ENCODE results near the gene PURA. TPM values are rescaled to one million over a fixed set of nuclear protein-coding genes. Genes with fewer than 3 reads are reported as not detected.

The PURA gene
- total and polyA plus RNA-seq, 10 donors: 2.8 to 36.2 (median 23.1) TPM

DNA sequence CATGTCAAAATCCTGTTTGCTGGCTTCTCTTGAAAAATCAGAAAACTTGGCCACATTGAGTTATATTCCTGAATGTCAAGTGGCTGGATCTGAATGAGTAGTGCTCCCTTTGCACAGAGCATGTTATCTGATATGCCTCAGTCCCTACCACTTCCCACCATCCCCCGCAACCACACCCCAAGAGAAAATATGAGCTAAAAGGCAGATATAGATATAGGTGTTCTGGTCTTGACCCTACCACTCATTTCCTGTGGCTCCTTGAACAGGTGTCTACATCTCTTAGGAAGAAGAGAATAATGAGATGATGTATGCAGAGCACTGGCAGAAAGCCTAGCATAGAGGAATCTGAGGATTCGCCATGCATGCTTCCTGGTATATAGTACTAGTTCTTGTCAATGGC lies 54.5 kb downstream of the PURA start:
- no peaks in the 10 kb centered on the region for H3K27me3 ChIP-seq (replicated peaks in 1 of 7)
- no peak overlapping the region for H3K4me3 ChIP-seq
- DNase-seq: no peak
- WGBS, 5 donors: 93 to 100% (median 95%) methylated on average over 2 of the region's 2 CpGs
- TF ChIP-seq, protein P1, sequence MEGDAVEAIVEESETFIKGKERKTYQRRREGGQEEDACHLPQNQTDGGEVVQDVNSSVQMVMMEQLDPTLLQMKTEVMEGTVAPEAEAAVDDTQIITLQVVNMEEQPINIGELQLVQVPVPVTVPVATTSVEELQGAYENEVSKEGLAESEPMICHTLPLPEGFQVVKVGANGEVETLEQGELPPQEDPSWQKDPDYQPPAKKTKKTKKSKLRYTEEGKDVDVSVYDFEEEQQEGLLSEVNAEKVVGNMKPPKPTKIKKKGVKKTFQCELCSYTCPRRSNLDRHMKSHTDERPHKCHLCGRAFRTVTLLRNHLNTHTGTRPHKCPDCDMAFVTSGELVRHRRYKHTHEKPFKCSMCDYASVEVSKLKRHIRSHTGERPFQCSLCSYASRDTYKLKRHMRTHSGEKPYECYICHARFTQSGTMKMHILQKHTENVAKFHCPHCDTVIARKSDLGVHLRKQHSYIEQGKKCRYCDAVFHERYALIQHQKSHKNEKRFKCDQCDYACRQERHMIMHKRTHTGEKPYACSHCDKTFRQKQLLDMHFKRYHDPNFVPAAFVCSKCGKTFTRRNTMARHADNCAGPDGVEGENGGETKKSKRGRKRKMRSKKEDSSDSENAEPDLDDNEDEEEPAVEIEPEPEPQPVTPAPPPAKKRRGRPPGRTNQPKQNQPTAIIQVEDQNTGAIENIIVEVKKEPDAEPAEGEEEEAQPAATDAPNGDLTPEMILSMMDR (IDR thresholded peaks at IDR 0.05 in 8 of 11, conservative IDR thresholded peaks at IDR 0.05 in 3 of 11): no peak
- no peak for TF ChIP-seq POLR2A (IDR thresholded peaks at IDR 0.05)
- no peak for TF ChIP-seq POLR2AphosphoS5 (IDR thresholded peaks at IDR 0.05)
- intact Hi-C loops (cut with DNase I; ENCODE audit: low total_unique reads): no loop called here
- no peaks in the 10 kb centered on the region for H3K9me3 ChIP-seq
- H3K4me1 ChIP-seq: peaks cover 0 to 25% (median 6%) of the 10 kb centered on the region in 6 donors
- no peak overlapping the region for H3K27ac ChIP-seq
- no peaks in the 10 kb centered on the region for H3K36me3 ChIP-seq

DNA sequence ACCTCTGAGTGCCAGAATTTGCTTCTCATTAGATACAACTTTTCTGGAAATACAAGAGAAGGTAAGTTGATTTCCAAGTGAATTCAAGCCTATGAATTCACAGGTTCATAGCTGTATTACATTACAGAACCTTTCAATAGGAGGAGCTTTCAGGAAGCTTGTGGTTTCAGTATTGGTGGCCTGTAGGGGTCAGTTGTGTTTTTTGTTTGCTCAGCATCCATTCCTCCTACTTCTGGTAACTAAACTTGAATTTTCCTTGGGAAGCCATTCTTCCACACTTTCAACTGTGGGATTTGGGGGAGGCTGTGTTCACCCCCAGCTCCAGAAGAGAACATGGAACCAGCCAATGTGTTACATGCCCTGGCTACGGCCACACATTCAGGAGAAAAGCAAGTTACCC lies 55.5 kb downstream of the PURA start:
- intact Hi-C loops (cut with DNase I; ENCODE audit: low total_unique reads): no loop called here
- 69 to 95% (median 86%) methylated on average over 1 of the region's 1 CpG for WGBS, 5 donors
- Histone ChIP-seq H3K36me3 (no peaks in the 10 kb centered on the region), H3K4me3 (no peak overlapping the region), H3K27ac (no peak overlapping the region), H3K9me3 (no peaks in the 10 kb centered on the region), H3K4me1 (peaks cover under 1 to 31% (median 8%) of the 10 kb centered on the region in 6 donors), H3K27me3 (replicated peaks in 1 of 7) (no peaks in the 10 kb centered on the region)
- TF ChIP-seq POLR2AphosphoS5 (IDR thresholded peaks at IDR 0.05) (no peak), POLR2A (IDR thresholded peaks at IDR 0.05) (no peak)
- TF ChIP-seq, protein P1 (IDR thresholded peaks at IDR 0.05 in 8 of 11, conservative IDR thresholded peaks at IDR 0.05 in 3 of 11): no peak
- no peak for DNase-seq

DNA sequence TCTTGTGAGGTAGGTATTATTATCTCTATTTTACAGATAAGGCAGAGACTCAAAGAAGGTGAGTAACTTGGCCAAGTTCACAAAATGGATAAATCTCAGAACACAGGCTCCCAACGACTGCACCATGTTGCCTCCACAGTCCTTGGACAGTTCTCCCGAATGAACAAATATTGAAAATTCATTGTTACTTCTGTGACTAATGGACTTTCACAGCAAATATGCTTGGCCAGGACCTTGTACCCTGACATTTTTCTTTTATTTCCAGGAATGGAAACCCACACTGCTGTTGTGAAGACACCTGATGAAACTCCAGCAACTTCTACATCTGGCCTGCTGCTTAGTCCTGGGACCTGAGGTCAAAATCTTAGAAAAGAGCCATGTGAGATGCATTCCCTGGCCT lies 58.6 kb downstream of the PURA start:
- intact Hi-C loops (cut with DNase I; ENCODE audit: low total_unique reads): no loop called here
- no peaks in the 10 kb centered on the region for H3K36me3 ChIP-seq

DNA sequence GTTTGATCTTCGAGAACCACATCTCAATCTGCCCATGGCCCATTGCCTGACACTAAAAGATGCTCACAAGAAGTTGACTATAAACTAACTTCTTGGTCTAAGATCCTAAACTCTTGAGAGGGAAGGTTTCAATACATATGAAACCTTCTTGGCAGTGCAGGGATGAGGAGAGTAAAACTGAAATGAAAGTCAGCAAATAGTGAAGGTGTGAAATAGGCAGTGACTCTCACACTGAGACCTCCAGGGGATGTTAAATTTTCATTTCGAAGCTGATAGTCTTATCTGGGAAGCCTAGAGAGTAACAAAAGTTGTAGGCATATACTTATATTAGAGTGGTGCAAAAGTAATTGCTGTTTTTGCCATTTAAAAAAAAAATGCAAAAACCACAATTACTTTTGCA lies 60.1 kb downstream of the PURA start:
- Histone ChIP-seq H3K27ac (peak overlapping the region in 3 of 8 donors; percentile 93 to 99 (median 96)), H3K36me3 (no peaks in the 10 kb centered on the region), H3K27me3 (replicated peaks in 1 of 7) (no peaks in the 10 kb centered on the region), H3K4me3 (no peak overlapping the region), H3K9me3 (no peaks in the 10 kb centered on the region), H3K4me1 (peaks cover 4 to 49% (median 21%) of the 10 kb centered on the region in 6 donors)
- DNase-seq: no peak
- TF ChIP-seq POLR2A (IDR thresholded peaks at IDR 0.05): no peak
- TF ChIP-seq, protein P1 (IDR thresholded peaks at IDR 0.05 in 8 of 11, conservative IDR thresholded peaks at IDR 0.05 in 3 of 11): no peak
- TF ChIP-seq POLR2AphosphoS5 (IDR thresholded peaks at IDR 0.05): no peak
- 92 to 99% (median 93%) methylated on average over 2 of the region's 2 CpGs for whole genome bisulfite sequencing, 5 donors
- intact Hi-C loops (cut with DNase I; ENCODE audit: low total_unique reads): no loop called here

More for the DNA sequence above, 58.6 kb downstream of the PURA start:
- H3K4me1 ChIP-seq: peaks cover 4 to 38% (median 16%) of the 10 kb centered on the region in 6 donors
- H3K4me3 ChIP-seq: no peak overlapping the region
- H3K27ac ChIP-seq: no peak overlapping the region
- 88 to 98% (median 95%) methylated on average over 2 of the region's 2 CpGs for WGBS, 5 donors
- no peaks in the 10 kb centered on the region for H3K27me3 ChIP-seq (replicated peaks in 1 of 7)
- TF ChIP-seq POLR2AphosphoS5 (IDR thresholded peaks at IDR 0.05) (no peak), POLR2A (IDR thresholded peaks at IDR 0.05) (no peak)
- TF ChIP-seq, protein P1 (IDR thresholded peaks at IDR 0.05 in 8 of 11, conservative IDR thresholded peaks at IDR 0.05 in 3 of 11): no peak
- DNase-seq: no peak
- no peaks in the 10 kb centered on the region for H3K9me3 ChIP-seq

Measured in spleen (tissue), 11 donors.